ENCODE results near the gene SLC8A3. TPM values are rescaled to one million over a fixed set of nuclear protein-coding genes. Genes with fewer than 3 reads are reported as not detected.

SLC8A3 gene
- total and polyA plus RNA-seq, 2 of the 13 experiments (the other 11 are each of a cell fraction or from before 2014, with no cell fraction given), result 0.01 to 0.02 TPM

DNA sequence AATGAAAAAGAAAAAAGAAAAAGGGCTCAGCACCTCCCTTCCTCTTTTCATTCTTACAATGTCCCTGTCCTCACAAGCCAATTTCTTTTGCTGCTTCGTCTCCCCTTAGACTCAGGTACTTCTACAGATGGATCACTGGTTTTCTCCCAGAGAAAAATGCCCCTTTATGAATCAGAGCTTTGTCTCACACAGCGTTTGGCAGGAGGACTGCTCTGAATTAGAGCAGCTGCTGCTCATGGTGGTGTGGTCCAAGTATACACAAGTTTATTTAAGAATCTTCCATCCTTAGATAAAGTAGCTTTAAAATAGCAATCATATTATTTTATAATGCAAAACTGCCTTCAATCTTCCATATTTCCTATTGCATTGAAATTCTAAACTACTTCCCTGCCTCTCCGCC is 80.3 kb downstream of the SLC8A3 start:
- ChIA-PET POLR2A (no interaction called here), CTCF (ENCODE audit: low intra/inter-chr PET ratio, low total read pairs) (no interaction called here)
- intact Hi-C loops (cut with micrococcal nuclease; ENCODE audit: unreplicated experiment) (no loop called here), in situ Hi-C loops (cut with HindIII; ENCODE audit: extremely low pct_ligation_motif_present, low pct_unique_long_range_greater_than_20kb) (no loop called here)
- Histone ChIP-seq H3K27me3 (ENCODE audit: control insufficient read depth in 1 of 2, insufficient read depth in 2 of 2, low read length in 2 of 2) (peaks cover 0 to 8% of the 10 kb centered on the region in 2 experiments; a peak in 1 of 5 replicates), H4K20me1 (ENCODE audit: insufficient read depth, low read length) (no peaks in the 10 kb centered on the region), H3K4me1 (ENCODE audit: insufficient read depth, low read length) (no peaks in the 10 kb centered on the region), H3K36me3 (replicated peaks in 1 of 2; ENCODE audit: control insufficient read depth in 1 of 2, insufficient read depth in 2 of 2, low read length in 2 of 2) (no peaks in the 10 kb centered on the region), H3K27ac (ENCODE audit: extremely low read length, insufficient read depth, low read length) (no peak overlapping the region), H3K4me3 (replicated peaks in 1 of 3; ENCODE audit: insufficient read depth in 1 of 3, low read depth in 2 of 3, low read length in 3 of 3) (no peak overlapping the region), H3K79me2 (ENCODE audit: insufficient read depth, low read length) (no peaks in the 10 kb centered on the region), H3K9ac (ENCODE audit: insufficient read depth, low read depth, low read length) (no peak overlapping the region), H3K9me3 (ENCODE audit: low read length) (no peaks in the 10 kb centered on the region), H3K4me2 (ENCODE audit: low read depth, low read length) (no peak overlapping the region), H2AFZ (ENCODE audit: low read length) (no peak overlapping the region)
- ATAC-seq (no peak), DNase-seq (ENCODE audit: low spot score) (no peak), FAIRE-seq (no peak)
- whole genome bisulfite sequencing (ENCODE audit: low lambda C conversion rate), result 4% methylated on average over 3 of the region's 3 CpGs
- no TSS peak for BruUV-seq (replicated peaks)
- TF ChIP-seq ZNF746 (CRISPR knock-in tag; IDR thresholded peaks at IDR 0.05), result no peak
- TF ChIP-seq KDM3A (CRISPR knock-in tag; IDR thresholded peaks at IDR 0.05; ENCODE audit: low read depth), result no peak
- no peak for TF ChIP-seq SP5 (CRISPR knock-in tag; IDR thresholded peaks at IDR 0.05; ENCODE audit: borderline replicate concordance, low read depth)
- no peak for TF ChIP-seq KLF11 (CRISPR knock-in tag; IDR thresholded peaks at IDR 0.05)
- TF ChIP-seq, protein P1, sequence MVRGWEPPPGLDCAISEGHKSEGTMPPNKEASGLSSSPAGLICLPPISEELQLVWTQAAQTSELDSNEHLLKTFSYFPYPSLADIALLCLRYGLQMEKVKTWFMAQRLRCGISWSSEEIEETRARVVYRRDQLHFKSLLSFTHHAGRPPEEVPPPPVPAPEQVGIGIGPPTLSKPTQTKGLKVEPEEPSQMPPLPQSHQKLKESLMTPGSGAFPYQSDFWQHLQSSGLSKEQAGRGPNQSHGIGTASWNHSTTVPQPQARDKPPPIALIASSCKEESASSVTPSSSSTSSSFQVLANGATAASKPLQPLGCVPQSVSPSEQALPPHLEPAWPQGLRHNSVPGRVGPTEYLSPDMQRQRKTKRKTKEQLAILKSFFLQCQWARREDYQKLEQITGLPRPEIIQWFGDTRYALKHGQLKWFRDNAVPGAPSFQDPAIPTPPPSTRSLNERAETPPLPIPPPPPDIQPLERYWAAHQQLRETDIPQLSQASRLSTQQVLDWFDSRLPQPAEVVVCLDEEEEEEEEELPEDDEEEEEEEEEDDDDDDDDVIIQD (CRISPR knock-in tag; IDR thresholded peaks at IDR 0.05; ENCODE audit: low read depth), result no peak

DNA sequence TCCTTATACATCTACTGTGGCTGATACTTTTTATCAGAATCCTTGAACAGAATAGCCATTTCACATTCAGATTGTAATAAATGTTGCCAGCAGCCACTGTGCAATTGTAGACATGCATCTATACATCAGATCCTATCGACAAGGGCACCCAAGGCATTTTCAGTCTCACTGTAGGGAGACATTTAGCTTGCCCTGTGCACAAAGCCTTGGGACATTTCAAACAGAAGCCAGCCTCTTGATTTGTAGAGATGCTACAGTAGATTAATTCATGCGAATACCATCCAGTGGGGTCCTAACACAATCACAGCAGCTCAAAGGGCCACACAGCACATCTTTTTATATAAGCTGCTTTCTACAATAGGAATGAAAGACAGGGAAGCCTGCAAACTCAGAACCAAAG is 81.4 kb downstream of the SLC8A3 start:
- no peak for DNase-seq (ENCODE audit: low spot score)
- FAIRE-seq, result no peak
- in situ Hi-C loops (cut with HindIII; ENCODE audit: extremely low pct_ligation_motif_present, low pct_unique_long_range_greater_than_20kb) (no loop called here), intact Hi-C loops (cut with micrococcal nuclease; ENCODE audit: unreplicated experiment) (no loop called here)
- Histone ChIP-seq H3K27ac (ENCODE audit: extremely low read length, insufficient read depth, low read length) (no peak overlapping the region), H3K27me3 (ENCODE audit: control insufficient read depth in 1 of 2, insufficient read depth in 2 of 2, low read length in 2 of 2) (peaks cover 0 to 4% of the 10 kb centered on the region in 2 experiments; a peak in 1 of 5 replicates), H4K20me1 (ENCODE audit: insufficient read depth, low read length) (no peaks in the 10 kb centered on the region), H3K9me3 (ENCODE audit: low read length) (no peaks in the 10 kb centered on the region), H3K9ac (ENCODE audit: insufficient read depth, low read depth, low read length) (no peak overlapping the region), H2AFZ (ENCODE audit: low read length) (no peak overlapping the region), H3K4me2 (ENCODE audit: low read depth, low read length) (no peak overlapping the region), H3K4me1 (ENCODE audit: insufficient read depth, low read length) (no peaks in the 10 kb centered on the region), H3K79me2 (ENCODE audit: insufficient read depth, low read length) (no peaks in the 10 kb centered on the region), H3K36me3 (replicated peaks in 1 of 2; ENCODE audit: control insufficient read depth in 1 of 2, insufficient read depth in 2 of 2, low read length in 2 of 2) (no peaks in the 10 kb centered on the region), H3K4me3 (replicated peaks in 1 of 3; ENCODE audit: insufficient read depth in 1 of 3, low read depth in 2 of 3, low read length in 3 of 3) (no peak overlapping the region)
- WGBS (ENCODE audit: low lambda C conversion rate), result 0% methylated on average over 2 of the region's 2 CpGs
- TF ChIP-seq, protein P2, sequence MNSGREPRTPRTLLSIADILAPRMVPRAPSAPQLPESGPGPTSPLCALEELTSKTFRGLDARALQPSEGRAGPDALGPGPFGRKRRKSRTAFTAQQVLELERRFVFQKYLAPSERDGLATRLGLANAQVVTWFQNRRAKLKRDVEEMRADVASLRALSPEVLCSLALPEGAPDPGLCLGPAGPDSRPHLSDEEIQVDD (CRISPR knock-in tag; IDR thresholded peaks at IDR 0.05; ENCODE audit: borderline replicate concordance), result no peak
- TF ChIP-seq, protein P3, sequence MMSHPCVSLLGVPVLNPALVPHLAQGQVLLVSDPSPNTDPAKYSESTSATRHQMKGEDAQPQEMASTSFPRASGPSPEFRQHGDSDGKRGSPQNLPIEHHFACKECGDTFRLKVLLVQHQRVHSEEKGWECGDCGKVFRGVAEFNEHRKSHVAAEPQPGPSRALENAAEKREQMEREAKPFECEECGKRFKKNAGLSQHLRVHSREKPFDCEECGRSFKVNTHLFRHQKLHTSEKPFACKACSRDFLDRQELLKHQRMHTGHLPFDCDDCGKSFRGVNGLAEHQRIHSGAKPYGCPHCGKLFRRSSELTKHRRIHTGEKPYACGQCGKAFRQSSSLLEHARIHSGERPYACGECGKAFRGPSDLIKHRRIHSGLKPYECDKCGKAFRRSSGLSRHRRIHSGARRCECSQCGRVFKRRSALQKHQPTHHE (CRISPR knock-in tag; IDR thresholded peaks at IDR 0.05; ENCODE audit: borderline replicate concordance), result no peak
- TF ChIP-seq TSC22D2 (CRISPR knock-in tag; IDR thresholded peaks at IDR 0.05; ENCODE audit: borderline replicate concordance) (no peak), ZSCAN30 (CRISPR knock-in tag; IDR thresholded peaks at IDR 0.05) (no peak), ZNF589 (CRISPR knock-in tag; conservative IDR thresholded peaks at IDR 0.05) (no peak), ZNF143 (CRISPR knock-in tag; IDR thresholded peaks at IDR 0.05) (no peak), ZNF572 (CRISPR knock-in tag; IDR thresholded peaks at IDR 0.05) (no peak), RFXANK (CRISPR knock-in tag; IDR thresholded peaks at IDR 0.05) (no peak), ZNF891 (CRISPR knock-in tag; IDR thresholded peaks at IDR 0.05) (no peak)
- ATAC-seq, result no peak
- POLR2A ChIA-PET, result no interaction called here
- CTCF ChIA-PET (ENCODE audit: low intra/inter-chr PET ratio, low total read pairs), result no interaction called here
- no TSS peak for BruUV-seq (replicated peaks)
